GM19397 (cell line): Measurements from ENCODE around the gene VGLL2.
A peak's percentile ranks its signal among the peaks of the same experiment; 100 is the strongest.
"Not testable (repeated sequence)": the region's sequence is repeated elsewhere in the genome, so short reads cannot be mapped to it uniquely, and the experiment has no call there.

Experiments used
- ATAC-seq: cut with Tn5 transposase; IDR thresholded peaks from one replicate; pipeline ENCODE4 v1.9.1; 2021; ENCODE audit warnings: mild to moderate bottlenecking, moderate library complexity; ENCODE audit not compliant: unreplicated experiment

The VGLL2 gene

GRCh38 chr6:117265410-117266256 is at the start of gene VGLL2:
Gene VGLL2, plus strand, starts transcription at chr6:117265558. Its CDS starts 206 bp downstream, at chr6:117265764.
- ATAC-seq = no peak

- no peak for ATAC-seq
Measured at GRCh38 chr6:117222861-117223260, 42.5 kb upstream of the VGLL2 start.

GRCh38 chr6:117226778-117227177 is 38.6 kb upstream of the VGLL2 start:
- no peak for ATAC-seq

GRCh38 chr6:117227245-117227962 is 38.0 kb upstream of the VGLL2 start:
- ATAC-seq = no peak

- no peak for ATAC-seq
Measured at GRCh38 chr6:117228202-117228601, 37.2 kb upstream of the VGLL2 start.

- no peak for ATAC-seq
Measured at GRCh38 chr6:117229870-117230269, 35.5 kb upstream of the VGLL2 start.

GRCh38 chr6:117231466-117231865 is 33.9 kb upstream of the VGLL2 start:
- no peak for ATAC-seq

GRCh38 chr6:117232196-117232595 is 33.2 kb upstream of the VGLL2 start:
- ATAC-seq = no peak

- no peak for ATAC-seq
Measured at GRCh38 chr6:117233145-117233544, 32.2 kb upstream of the VGLL2 start.

GRCh38 chr6:117237561-117237960 is 27.8 kb upstream of the VGLL2 start:
- ATAC-seq = no peak

GRCh38 chr6:117244571-117244970 is 20.8 kb upstream of the VGLL2 start:
- not testable (repeated sequence) for ATAC-seq

- not testable (repeated sequence) for ATAC-seq
Measured at GRCh38 chr6:117244979-117245378, 20.4 kb upstream of the VGLL2 start.

GRCh38 chr6:117253785-117254184 is 11.6 kb upstream of the VGLL2 start:
- ATAC-seq = no peak

GRCh38 chr6:117262799-117263198 is 2.6 kb upstream of the VGLL2 start:
- no peak for ATAC-seq

GRCh38 chr6:117263353-117263927 is 1.9 kb upstream of the VGLL2 start:
- ATAC-seq = no peak

GRCh38 chr6:117264369-117264691 is 1.0 kb upstream of the VGLL2 start:
- peak; percentile 5 for ATAC-seq

GRCh38 chr6:117264692-117265409 is 507 bp upstream of the VGLL2 start:
- peak; percentile 49 for ATAC-seq

- ATAC-seq = no peak
Measured at GRCh38 chr6:117266257-117267053, 1.1 kb downstream of the VGLL2 start.

- ATAC-seq = no peak
Measured at GRCh38 chr6:117267054-117267347, 1.6 kb downstream of the VGLL2 start.

GRCh38 chr6:117267766-117268534 is 2.6 kb downstream of the VGLL2 start:
- no peak for ATAC-seq
